Nephron (organoid): ENCODE measurements around the gene GNAS-AS1.

ENCODE experiments used
- H3K27ac Mint-ChIP-seq, 3 experiments: 2 replicates each; pipeline ENCODE4 v1.8.0; 2020; ENCODE audit warnings: mixed read lengths in 3 of 3, mild to moderate bottlenecking in 2 of 3, moderate library complexity in 1 of 3
- H3K27me3 Mint-ChIP-seq: 2 replicates; pipeline ENCODE4 v1.8.0; 2021; ENCODE audit warnings: low read depth, mild to moderate bottlenecking, moderate library complexity, mixed read lengths
- H3K36me3 Mint-ChIP-seq: 2 replicates; pipeline ENCODE4 v1.8.0; 2020; ENCODE audit warnings: low read depth, mixed read lengths
- H3K4me1 Mint-ChIP-seq: 2 replicates; pipeline ENCODE4 v1.8.0; 2020; ENCODE audit warnings: mixed read lengths
- H3K4me3 Mint-ChIP-seq, 3 experiments: 2 replicates each; pipeline ENCODE4 v1.8.0; 2020; ENCODE audit warnings: mild to moderate bottlenecking in 3 of 3, mixed read lengths in 3 of 3, moderate library complexity in 2 of 3
- H3K9me3 Mint-ChIP-seq: 2 replicates; pipeline ENCODE4 v1.8.0; 2020; ENCODE audit warnings: mixed read lengths
- CTCF ChIP-seq, 3 experiments: fragments of 200-600 bp; sonication (generic); IDR thresholded peaks; one replicate each; pipeline ENCODE4 v1.5.0; 2021; ENCODE audit warnings: antibody characterized with exemption in 3 of 3; ENCODE audit not compliant: unreplicated experiment in 3 of 3

GNAS-AS1 gene

GRCh38 chr20:58792426-58792825, 58.3 kb downstream of the GNAS-AS1 start:
- Mint-ChIP-seq H3K9me3 (no peaks in the 10 kb centered on the region), H3K4me1 (peaks cover 23% of the 10 kb centered on the region), H3K27me3 (peaks cover 48% of the 10 kb centered on the region), H3K4me3 (no peak overlapping the region), H3K36me3 (no peaks in the 10 kb centered on the region), H3K27ac (no peak overlapping the region)
- no peak for TF ChIP-seq CTCF (IDR thresholded peaks at IDR 0.05; ENCODE audit: unreplicated experiment in 3 of 3)

- TF ChIP-seq CTCF (IDR thresholded peaks at IDR 0.05; ENCODE audit: unreplicated experiment in 3 of 3) = no peak
- Mint-ChIP-seq H3K36me3 (no peaks in the 10 kb centered on the region), H3K9me3 (no peaks in the 10 kb centered on the region), H3K4me1 (peaks cover 23% of the 10 kb centered on the region), H3K27me3 (peaks cover 48% of the 10 kb centered on the region), H3K27ac (no peak overlapping the region), H3K4me3 (no peak overlapping the region)
Observed at GRCh38 chr20:58791286-58791685, 59.4 kb downstream of the GNAS-AS1 start.

GRCh38 chr20:58790454-58790853, 60.2 kb downstream of the GNAS-AS1 start:
- H3K27me3 Mint-ChIP-seq = peaks cover 42% of the 10 kb centered on the region
- peaks cover 23% of the 10 kb centered on the region for H3K4me1 Mint-ChIP-seq
- H3K4me3 Mint-ChIP-seq = no peak overlapping the region
- H3K27ac Mint-ChIP-seq = no peak overlapping the region
- H3K36me3 Mint-ChIP-seq = no peaks in the 10 kb centered on the region
- TF ChIP-seq CTCF (IDR thresholded peaks at IDR 0.05; ENCODE audit: unreplicated experiment in 3 of 3) = no peak
- H3K9me3 Mint-ChIP-seq = no peaks in the 10 kb centered on the region

- TF ChIP-seq CTCF (IDR thresholded peaks at IDR 0.05; ENCODE audit: unreplicated experiment in 3 of 3) = no peak
- Mint-ChIP-seq H3K4me1 (peaks cover 26% of the 10 kb centered on the region), H3K27ac (peak overlapping the region; percentile 19 to 63 (median 44))
Observed at GRCh38 chr20:58788896-58789544, 61.7 kb downstream of the GNAS-AS1 start.

GRCh38 chr20:58787211-58788005, 63.3 kb downstream of the GNAS-AS1 start:
- H3K27me3 Mint-ChIP-seq = peaks cover 46% of the 10 kb centered on the region
- no peak for TF ChIP-seq CTCF (IDR thresholded peaks at IDR 0.05; ENCODE audit: unreplicated experiment in 3 of 3)
- H3K4me1 Mint-ChIP-seq = peaks cover 37% of the 10 kb centered on the region
- H3K9me3 Mint-ChIP-seq = no peaks in the 10 kb centered on the region
- H3K4me3 Mint-ChIP-seq = no peak overlapping the region
- H3K36me3 Mint-ChIP-seq = no peaks in the 10 kb centered on the region
- no peak overlapping the region for H3K27ac Mint-ChIP-seq

More at GRCh38 chr20:58788896-58789544, 61.7 kb downstream of the GNAS-AS1 start:
- Mint-ChIP-seq H3K27me3 (peaks cover 35% of the 10 kb centered on the region), H3K9me3 (no peaks in the 10 kb centered on the region), H3K4me3 (peak overlapping the region in 1 of 3 experiments; percentile 42), H3K36me3 (no peaks in the 10 kb centered on the region)
